ENCODE data around the gene PNMA8B.

Gene PNMA8B

GRCh38 chr19:46486358-46486757, 9.3 kb downstream of the PNMA8B start:
- DNase-seq: no peak

GRCh38 chr19:46484656-46485055, 11.0 kb downstream of the PNMA8B start:
- DNase-seq: peak; percentile 17

- DNase-seq: peak; percentile 59
Measured at GRCh38 chr19:46482631-46483030, 13.0 kb downstream of the PNMA8B start.

GRCh38 chr19:46481947-46482346, 13.7 kb downstream of the PNMA8B start:
- peak; percentile 69 for DNase-seq

- peak; percentile 56 for DNase-seq
Measured at GRCh38 chr19:46481223-46481848, 14.3 kb downstream of the PNMA8B start.

GRCh38 chr19:46480415-46480814, 15.3 kb downstream of the PNMA8B start:
- peak; percentile 88 for DNase-seq

- DNase-seq: peak; percentile 76
Measured at GRCh38 chr19:46478356-46478986, 17.2 kb downstream of the PNMA8B start.

- no peak for DNase-seq
Measured at GRCh38 chr19:46475986-46476385, 19.7 kb downstream of the PNMA8B start.

- no peak for DNase-seq
Measured at GRCh38 chr19:46474211-46474610, 21.5 kb downstream of the PNMA8B start.

GRCh38 chr19:46472592-46472991, 23.1 kb downstream of the PNMA8B start:
- DNase-seq: no peak

- no peak for DNase-seq
Measured at GRCh38 chr19:46471811-46472543, 23.7 kb downstream of the PNMA8B start.

GRCh38 chr19:46471116-46471733, 24.4 kb downstream of the PNMA8B start, which contains the start of gene PNMA8A:
Gene PNMA8A, minus strand, starts transcription at chr19:46471563. Its CDS starts 528 bp downstream, at chr19:46471035.
- peak; percentile 79 for DNase-seq

- no peak for DNase-seq
Measured at GRCh38 chr19:46470376-46470775, 25.3 kb downstream of the PNMA8B start.

- no peak for DNase-seq
Measured at GRCh38 chr19:46469541-46470185, 26.0 kb downstream of the PNMA8B start.

GRCh38 chr19:46466536-46467196, 29.0 kb downstream of the PNMA8B start:
- DNase-seq: peak; percentile 90

GRCh38 chr19:46463516-46463915, 32.2 kb downstream of the PNMA8B start:
- no peak for DNase-seq

- DNase-seq: no peak
Measured at GRCh38 chr19:46461537-46461936, 34.1 kb downstream of the PNMA8B start.

GRCh38 chr19:46460981-46461380, 34.7 kb downstream of the PNMA8B start:
- no peak for DNase-seq

GRCh38 chr19:46460055-46460454, 35.6 kb downstream of the PNMA8B start:
- DNase-seq: no peak

GRCh38 chr19:46456930-46457329, 38.7 kb downstream of the PNMA8B start:
- no peak for DNase-seq

GRCh38 chr19:46454244-46454643, 41.4 kb downstream of the PNMA8B start:
- DNase-seq: no peak

GRCh38 chr19:46453661-46454060, 42.0 kb downstream of the PNMA8B start:
- no peak for DNase-seq

Data from fibroblast of upper back skin (primary cell).